Colonic mucosa (tissue), 4 donors: ENCODE results near the gene HSF2BP. TPM values are rescaled to one million over a fixed set of nuclear protein-coding genes. Genes with fewer than 3 reads are reported as not detected.
"Not testable (repeated sequence)": the region's sequence is repeated elsewhere in the genome, so short reads cannot be mapped to it uniquely, and the experiment has no call there.

ENCODE experiments used
- DNase-seq: peaks from one replicate; pipeline ENCODE4 v3.0.0-alpha.2; 2020
- H3K27ac ChIP-seq: fragments of 200-600 bp; one replicate; pipeline ENCODE4 v1.8.0; 2021
- H3K27me3 ChIP-seq: fragments of 200-600 bp; one replicate; pipeline ENCODE4 v1.8.0; 2021
- H3K36me3 ChIP-seq: fragments of 200-600 bp; one replicate; pipeline ENCODE4 v1.8.0; 2021
- H3K4me1 ChIP-seq: fragments of 200-600 bp; one replicate; pipeline ENCODE4 v1.8.0; 2021; ENCODE audit warnings: mild to moderate bottlenecking
- H3K4me3 ChIP-seq: fragments of 200-600 bp; one replicate; pipeline ENCODE4 v1.8.0; 2021
- H3K9ac ChIP-seq, 2 donors: one replicate each; pipeline ENCODE4 v1.7.0; 2013; ENCODE audit warnings: control low read depth in 2 of 2, low read depth in 2 of 2, low read length in 2 of 2
- H3K9me3 ChIP-seq: fragments of 200-600 bp; one replicate; pipeline ENCODE4 v1.8.0; 2021
- intact Hi-C: fragments of 100-400 bp; cut with DNase I; formaldehyde crosslinking; loops from one replicate; pipeline ENCODE4 v1.14.1; 2022
- microRNA-seq: library from miRNA; unstranded; fragments of <30 nt; microRNA quantifications from one replicate; pipeline ENCODE4, GENCODE V29; 2019
- total RNA-seq, 2 donors: library from RNA; stranded (reverse); fragmentation: NEBNext Ultra II Directional in 1 of 2; extraction: Animal tissue kit (Norgen Biotek cat#: 25700) in 1 of 2; gene quantifications; one replicate each; pipeline ENCODE4 v1.2.1, GENCODE V29; 2021
- donor health status: healthy.
- donor health status: DM: no; HTN: no; CAD: no.
- donor health status: DM: no; HTN: no; CAD: no.

The HSF2BP gene
- total RNA-seq, 2 donors from 2014 or later, result 0.45 TPM; not detected in 1

- DNase-seq, intact Hi-C loops, H3K27ac ChIP-seq, H3K36me3 ChIP-seq, H3K9ac ChIP-seq, H3K4me1 ChIP-seq, H3K27me3 ChIP-seq, H3K9me3 ChIP-seq, H3K4me3 ChIP-seq: not testable (repeated sequence)
These were observed 164.8 kb downstream of the HSF2BP start for GRCh38 chr21:43494279-43495012.

- H3K9ac ChIP-seq, H3K9me3 ChIP-seq, H3K4me3 ChIP-seq, H3K4me1 ChIP-seq, intact Hi-C loops, H3K27me3 ChIP-seq, DNase-seq, H3K27ac ChIP-seq, H3K36me3 ChIP-seq: not testable (repeated sequence)
These were observed 165.8 kb downstream of the HSF2BP start for GRCh38 chr21:43493471-43493870.

GRCh38 chr21:43488235-43488634 is 171.1 kb downstream of the HSF2BP start:
- intact Hi-C loops, DNase-seq, H3K9ac ChIP-seq, H3K4me1 ChIP-seq, H3K36me3 ChIP-seq, H3K4me3 ChIP-seq, H3K27me3 ChIP-seq, H3K27ac ChIP-seq, H3K9me3 ChIP-seq: not testable (repeated sequence)

- H3K9ac ChIP-seq, H3K4me1 ChIP-seq, intact Hi-C loops, DNase-seq, H3K36me3 ChIP-seq, H3K27ac ChIP-seq, H3K27me3 ChIP-seq, H3K4me3 ChIP-seq, H3K9me3 ChIP-seq: not testable (repeated sequence)
These were observed 173.2 kb downstream of the HSF2BP start for GRCh38 chr21:43486051-43486450.

DNA sequence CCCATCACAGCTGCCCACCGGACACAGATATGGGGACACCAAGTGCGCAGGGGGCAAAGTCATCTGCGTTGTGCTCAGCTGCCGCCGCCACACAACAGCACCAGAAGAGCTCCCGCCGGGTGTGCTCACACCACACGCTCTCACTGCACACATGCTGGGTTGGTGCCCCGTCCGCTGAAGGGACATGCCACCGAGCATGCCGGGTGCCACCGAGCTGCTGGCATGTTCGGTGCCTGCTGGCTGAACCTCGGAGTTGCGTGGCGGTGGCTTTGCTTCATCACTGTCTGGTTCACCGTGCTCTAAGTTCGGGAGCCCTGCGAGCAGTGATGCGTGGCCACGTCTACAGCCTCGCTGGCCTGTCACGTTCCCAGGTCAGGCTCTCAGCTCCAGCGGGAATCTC is 174.3 kb downstream of the HSF2BP start:
- H3K27ac ChIP-seq, H3K9ac ChIP-seq, H3K4me1 ChIP-seq, H3K27me3 ChIP-seq, DNase-seq, intact Hi-C loops, H3K4me3 ChIP-seq, H3K36me3 ChIP-seq, H3K9me3 ChIP-seq: not testable (repeated sequence)

GRCh38 chr21:43479197-43479596 is 180.1 kb downstream of the HSF2BP start:
- H3K9me3 ChIP-seq, H3K27ac ChIP-seq, H3K27me3 ChIP-seq, DNase-seq, H3K4me1 ChIP-seq, intact Hi-C loops, H3K4me3 ChIP-seq, H3K36me3 ChIP-seq, H3K9ac ChIP-seq: not testable (repeated sequence)

Small RNAs within 50 kb of the gene (microRNA-seq; reads per million reads assigned to microRNA genes)
- not detected for gene MIR6070

Other genes with a start within 250 kb of the HSF2BP start
- 1 to 10 TPM; 3.7 to 8.4 TPM for gene SIK1, start 232.4 kb downstream of the HSF2BP start, total RNA-seq
- 10 to 100 TPM; 11.0 to 22.1 TPM for gene RRP1B, start 72 bp upstream of the HSF2BP start, total RNA-seq
- gene PDXK, start 59.6 kb upstream of the HSF2BP start, total RNA-seq, result 100 to 1,000 TPM; 155 to 188 TPM
- 10 to 100 TPM; 67.5 to 86.6 TPM for gene CSTB, start 116.8 kb upstream of the HSF2BP start, total RNA-seq
- gene RRP1, start 130.1 kb upstream of the HSF2BP start, total RNA-seq, result 10 to 100 TPM; 14.5 to 25.7 TPM
- 100 to 1,000 TPM in 1 of 2 donors, 10 to 100 TPM in 1; 82.2 to 101 TPM for gene AGPAT3, start 205.7 kb upstream of the HSF2BP start, total RNA-seq